ENCODE results near the gene ESYT3.

GRCh38 chr3:138423316-138423715 lies 11.1 kb upstream of the ESYT3 start:
- TF ChIP-seq CTCF (IDR thresholded peaks at IDR 0.05), result no peak
- TF ChIP-seq POLR2A (IDR thresholded peaks at IDR 0.05), result no peak
